Breast epithelium (tissue), 4 donors: Measurements from ENCODE around the gene SMG7. TPM values are rescaled to one million over a fixed set of nuclear protein-coding genes. Genes with fewer than 3 reads are reported as not detected.

Experiments
- DNase-seq, 2 donors: peaks; one replicate each; pipeline ENCODE4 v3.0.0-alpha.2; 2019; ENCODE audit warnings: low spot score in 2 of 2
- H3K27ac ChIP-seq, 2 donors: fragments of 200-600 bp; sonication (generic) in 1 of 2; one replicate each; pipeline ENCODE4 v1.5.1; 2016 to 2019; ENCODE audit warnings: mild to moderate bottlenecking in 1 of 2
- H3K27me3 ChIP-seq, 2 donors: fragments of 200-600 bp; sonication (generic) in 1 of 2; one replicate each; pipeline versions ENCODE4 v1.5.1 to v1.6.0; 2017 to 2019; ENCODE audit warnings: control low read depth in 1 of 2, mild to moderate bottlenecking in 1 of 2
- H3K36me3 ChIP-seq: fragments of 200-600 bp; one replicate; pipeline ENCODE4 v1.5.1; 2019
- H3K4me1 ChIP-seq, 2 donors: fragments of 200-600 bp; sonication (generic); one replicate each; pipeline ENCODE4 v1.5.1; 2016 to 2019; ENCODE audit warnings: control low read depth in 1 of 2
- H3K4me3 ChIP-seq, 3 donors: fragments of 200-600 bp; sonication (generic); 1 replicate in 2 of 3; 2 replicates in 1 of 3; pipeline ENCODE4 v1.5.1; 2016 to 2019; ENCODE audit warnings: mild to moderate bottlenecking in 3 of 3, moderate library complexity in 2 of 3
- H3K9me3 ChIP-seq, 2 donors: fragments of 200-600 bp; sonication (generic) in 1 of 2; one replicate each; pipeline ENCODE4 v1.5.1; 2016 to 2019; ENCODE audit warnings: control low read depth in 1 of 2
- POLR2A ChIP-seq: fragments of 450-650 bp; IDR thresholded peaks from one replicate; pipeline ENCODE4 v1.6.1; 2016; ENCODE audit warnings: antibody characterized with exemption, mild to moderate bottlenecking, moderate library complexity
- POLR2AphosphoS5 ChIP-seq, 3 donors: sonication (generic); formaldehyde crosslinking; IDR thresholded peaks; one replicate each; pipeline ENCODE4 v1.6.1; 2017; ENCODE audit warnings: antibody characterized with exemption in 3 of 3
- intact Hi-C: fragments of 100-400 bp; cut with DNase I; formaldehyde crosslinking; loops from one replicate; pipeline ENCODE4 v1.15.1; 2023; ENCODE audit warnings: low total_unique reads
- total RNA-seq, 3 donors: library from RNA; depleted of rRNA; stranded (reverse); fragments of >200 nt; gene quantifications; one replicate each; pipeline ENCODE4 v1.1.0, GENCODE V29; 2016
- TF ChIP-seq, protein P1 (sequence below), 3 donors: fragments of 450-650 bp; IDR thresholded peaks; one replicate each; pipeline ENCODE4 v1.5.1; 2016 to 2017; ENCODE audit warnings: antibody characterized with exemption in 3 of 3, mild to moderate bottlenecking in 3 of 3, moderate library complexity in 3 of 3

SMG7 gene
- total RNA-seq, 3 donors from 2014 or later, result 34.6 to 46.5 (median 43.3) TPM

DNA sequence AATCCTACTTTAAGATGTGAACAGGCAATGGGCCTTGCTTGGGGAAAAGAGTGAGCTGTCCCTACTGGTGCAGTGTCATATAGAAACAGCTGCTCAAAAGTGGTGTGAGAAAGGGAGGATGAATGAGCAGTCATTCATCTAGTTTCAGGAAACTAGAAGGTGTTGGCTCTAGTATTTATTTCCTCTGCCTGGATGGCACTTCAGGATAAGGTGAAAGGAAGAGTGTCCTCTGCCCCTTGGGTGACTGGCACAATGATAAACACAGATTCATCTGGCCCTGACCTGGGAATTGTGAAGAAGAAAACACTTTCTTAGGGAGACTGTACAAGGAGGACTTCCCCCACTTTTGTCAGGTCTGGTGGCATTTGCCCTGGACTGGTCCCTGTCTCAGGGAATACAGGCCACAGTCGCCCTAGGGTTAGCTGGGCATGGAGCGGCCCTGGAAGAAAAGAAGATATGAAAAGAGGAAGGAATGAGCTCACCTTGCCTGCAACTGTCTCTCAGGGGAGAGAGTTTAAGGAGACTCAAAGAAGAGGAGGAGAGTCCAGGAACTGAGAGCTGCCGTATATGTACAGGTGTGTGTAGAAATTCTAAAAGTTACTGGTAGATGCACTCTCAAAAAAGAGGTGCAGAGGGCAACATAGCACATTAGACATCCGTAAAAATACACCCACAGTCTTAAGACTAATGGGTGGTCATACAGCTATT, 40.3 kb upstream of the SMG7 start:
- no peak for TF ChIP-seq POLR2A
- TF ChIP-seq, protein P1, sequence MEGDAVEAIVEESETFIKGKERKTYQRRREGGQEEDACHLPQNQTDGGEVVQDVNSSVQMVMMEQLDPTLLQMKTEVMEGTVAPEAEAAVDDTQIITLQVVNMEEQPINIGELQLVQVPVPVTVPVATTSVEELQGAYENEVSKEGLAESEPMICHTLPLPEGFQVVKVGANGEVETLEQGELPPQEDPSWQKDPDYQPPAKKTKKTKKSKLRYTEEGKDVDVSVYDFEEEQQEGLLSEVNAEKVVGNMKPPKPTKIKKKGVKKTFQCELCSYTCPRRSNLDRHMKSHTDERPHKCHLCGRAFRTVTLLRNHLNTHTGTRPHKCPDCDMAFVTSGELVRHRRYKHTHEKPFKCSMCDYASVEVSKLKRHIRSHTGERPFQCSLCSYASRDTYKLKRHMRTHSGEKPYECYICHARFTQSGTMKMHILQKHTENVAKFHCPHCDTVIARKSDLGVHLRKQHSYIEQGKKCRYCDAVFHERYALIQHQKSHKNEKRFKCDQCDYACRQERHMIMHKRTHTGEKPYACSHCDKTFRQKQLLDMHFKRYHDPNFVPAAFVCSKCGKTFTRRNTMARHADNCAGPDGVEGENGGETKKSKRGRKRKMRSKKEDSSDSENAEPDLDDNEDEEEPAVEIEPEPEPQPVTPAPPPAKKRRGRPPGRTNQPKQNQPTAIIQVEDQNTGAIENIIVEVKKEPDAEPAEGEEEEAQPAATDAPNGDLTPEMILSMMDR (IDR thresholded peaks at IDR 0.05), result no peak
- no peak for TF ChIP-seq POLR2AphosphoS5 (IDR thresholded peaks at IDR 0.05)
- Histone ChIP-seq H3K27me3 (no peaks in the 10 kb centered on the region), H3K27ac (no peak overlapping the region), H3K9me3 (no peaks in the 10 kb centered on the region), H3K4me1 (no peaks in the 10 kb centered on the region), H3K4me3 (no peak overlapping the region), H3K36me3 (no peaks in the 10 kb centered on the region)
- intact Hi-C loops, result no loop called here
- DNase-seq, result no peak

DNA sequence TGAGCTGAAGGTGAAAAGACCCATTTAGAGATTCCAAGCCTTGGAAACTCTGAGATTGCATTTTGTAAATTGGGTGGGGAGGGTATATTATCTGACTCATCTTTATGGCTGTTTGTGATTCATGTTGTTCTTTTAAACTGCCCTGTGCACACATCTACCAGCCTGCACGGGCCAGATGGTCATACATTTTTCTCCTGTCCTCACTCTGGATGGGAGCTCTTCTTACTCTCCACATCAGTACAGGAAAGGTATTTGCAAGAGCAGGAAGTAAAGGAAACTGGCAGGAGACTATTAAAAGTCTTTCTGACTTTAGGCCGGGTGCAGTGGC, 39.8 kb upstream of the SMG7 start:
- Histone ChIP-seq H3K9me3 (no peaks in the 10 kb centered on the region), H3K27ac (no peak overlapping the region), H3K27me3 (no peaks in the 10 kb centered on the region), H3K36me3 (no peaks in the 10 kb centered on the region), H3K4me1 (no peaks in the 10 kb centered on the region), H3K4me3 (no peak overlapping the region)
- intact Hi-C loops, result no loop called here
- TF ChIP-seq POLR2A (no peak), POLR2AphosphoS5 (IDR thresholded peaks at IDR 0.05) (no peak)
- TF ChIP-seq, protein P1 (IDR thresholded peaks at IDR 0.05), result no peak
- no peak for DNase-seq

DNA sequence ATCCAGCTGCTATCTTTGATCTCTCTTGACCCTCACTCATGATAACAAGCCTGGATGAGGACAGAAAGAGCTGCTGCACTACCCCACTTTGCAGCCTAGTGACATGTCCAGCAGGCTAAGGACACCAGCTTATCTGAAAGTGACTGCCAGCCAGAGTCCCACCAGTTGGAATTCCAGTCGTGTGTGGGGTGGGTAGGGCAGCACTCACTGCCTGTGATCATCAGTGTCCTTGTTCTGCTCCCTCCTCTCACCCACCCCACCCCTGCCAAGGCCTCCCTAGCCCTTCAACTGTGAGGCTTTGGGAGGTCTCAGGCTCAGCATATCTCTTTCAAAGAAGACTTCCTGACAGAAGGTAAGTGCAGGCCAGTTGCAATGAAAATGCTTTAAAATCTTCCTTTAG, 38.6 kb upstream of the SMG7 start:
- DNase-seq, result no peak
- no peak overlapping the region for H3K27ac ChIP-seq
- no peak overlapping the region for H3K4me3 ChIP-seq
- H3K27me3 ChIP-seq, result no peaks in the 10 kb centered on the region
- no peaks in the 10 kb centered on the region for H3K36me3 ChIP-seq
- TF ChIP-seq POLR2AphosphoS5 (IDR thresholded peaks at IDR 0.05), result no peak
- TF ChIP-seq, protein P1 (IDR thresholded peaks at IDR 0.05), result no peak
- no peak for TF ChIP-seq POLR2A
- H3K9me3 ChIP-seq, result no peaks in the 10 kb centered on the region
- no peaks in the 10 kb centered on the region for H3K4me1 ChIP-seq
- intact Hi-C loops, result no loop called here

DNA sequence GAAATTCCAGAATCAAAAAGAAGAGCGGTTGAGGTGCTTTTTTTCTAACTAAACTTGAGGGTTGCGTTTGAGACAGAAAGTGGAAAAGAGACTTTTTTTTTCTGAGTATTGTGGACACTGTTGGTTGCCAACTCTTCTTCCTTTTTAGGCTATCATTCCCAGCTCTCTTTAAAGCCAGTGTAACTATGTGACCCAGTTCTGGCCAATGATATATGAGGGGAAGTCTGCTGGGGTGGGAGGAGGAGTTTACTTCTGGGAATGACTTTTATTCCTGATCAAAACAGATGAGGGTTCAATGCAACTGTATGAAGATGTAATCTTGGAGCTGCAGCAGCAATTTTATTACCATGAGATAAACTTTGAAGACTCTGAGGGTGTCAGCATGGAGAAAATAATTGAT, 36.8 kb upstream of the SMG7 start:
- no peak overlapping the region for H3K4me3 ChIP-seq
- no peak for DNase-seq
- no peaks in the 10 kb centered on the region for H3K9me3 ChIP-seq
- no peaks in the 10 kb centered on the region for H3K4me1 ChIP-seq
- TF ChIP-seq, protein P1 (IDR thresholded peaks at IDR 0.05), result no peak
- TF ChIP-seq POLR2AphosphoS5 (IDR thresholded peaks at IDR 0.05), result no peak
- TF ChIP-seq POLR2A, result no peak
- no peak overlapping the region for H3K27ac ChIP-seq
- H3K27me3 ChIP-seq, result no peaks in the 10 kb centered on the region
- intact Hi-C loops, result no loop called here
- H3K36me3 ChIP-seq, result no peaks in the 10 kb centered on the region

DNA sequence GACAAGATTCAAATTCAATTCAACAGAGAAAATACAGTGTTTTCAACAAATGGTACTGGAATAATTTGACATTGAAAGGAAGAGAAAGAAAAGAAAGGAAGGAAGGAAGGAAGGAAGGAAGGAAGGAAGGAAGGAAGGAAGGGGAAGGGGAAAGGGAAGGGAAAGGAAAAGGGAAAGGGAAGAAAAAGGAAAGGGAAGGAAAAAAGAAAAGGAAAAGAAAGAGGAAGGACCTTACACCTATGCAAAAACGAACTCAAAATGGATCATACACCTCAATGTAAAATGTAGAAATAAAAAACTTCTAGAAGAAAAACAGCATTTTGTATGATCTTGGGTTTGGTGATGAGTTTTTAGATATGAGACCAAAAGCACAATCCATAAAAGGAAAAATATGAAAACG, 34.2 kb upstream of the SMG7 start:
- no peak overlapping the region for H3K27ac ChIP-seq
- intact Hi-C loops, result no loop called here
- no peaks in the 10 kb centered on the region for H3K4me1 ChIP-seq
- no peaks in the 10 kb centered on the region for H3K27me3 ChIP-seq
- TF ChIP-seq, protein P1 (IDR thresholded peaks at IDR 0.05), result no peak
- TF ChIP-seq POLR2AphosphoS5 (IDR thresholded peaks at IDR 0.05) (no peak), POLR2A (no peak)
- no peaks in the 10 kb centered on the region for H3K9me3 ChIP-seq
- H3K4me3 ChIP-seq, result no peak overlapping the region
- no peaks in the 10 kb centered on the region for H3K36me3 ChIP-seq
- DNase-seq, result no peak
